ENCODE measurements around the gene MGAT4D.
"Not testable (repeated sequence)": the region's sequence is repeated elsewhere in the genome, so short reads cannot be mapped to it uniquely, and the experiment has no call there.

Gene MGAT4D

GRCh38 chr4:140427919-140428471 is 70.1 kb downstream of the MGAT4D start:
- DNase-seq, result no peak

GRCh38 chr4:140427106-140427918 is 70.8 kb downstream of the MGAT4D start, which contains the start of gene CLGN:
Gene CLGN (minus strand): TSS chr4:140427648. CDS start chr4:140413078, 14,570 bp downstream.
- peak; percentile 22 to 48 for DNase-seq

GRCh38 chr4:140426610-140427105 is 71.4 kb downstream of the MGAT4D start:
- no peak for DNase-seq

GRCh38 chr4:140423106-140423505 is 75.0 kb downstream of the MGAT4D start:
- no peak for DNase-seq

- not testable (repeated sequence) for DNase-seq
Observed at GRCh38 chr4:140413130-140413969, 84.7 kb downstream of the MGAT4D start.

- no peak for DNase-seq
Observed at GRCh38 chr4:140408974-140409373, 89.1 kb downstream of the MGAT4D start.

GRCh38 chr4:140406292-140406691 is 91.8 kb downstream of the MGAT4D start:
- DNase-seq, result no peak

- DNase-seq, result no peak
Observed at GRCh38 chr4:140400111-140400510, 98.0 kb downstream of the MGAT4D start.

GRCh38 chr4:140395668-140396067 is 102.4 kb downstream of the MGAT4D start:
- DNase-seq, result no peak

All from CD4-positive, alpha-beta T cell treated with Interleukin-1 beta for 1 hour (primary cell).